ENCODE measurements around the gene PSTPIP1.

- TF ChIP-seq CTCF (IDR thresholded peaks at IDR 0.05) (no peak), POLR2A (IDR thresholded peaks at IDR 0.05) (no peak)
Measured at GRCh38 chr15:77042245-77042919, 47.5 kb downstream of the PSTPIP1 start.
